CD1c-positive myeloid dendritic cell (primary cell): Measurements from ENCODE around the gene LCNL1.
"Not testable (repeated sequence)": the region's sequence is repeated elsewhere in the genome, so short reads cannot be mapped to it uniquely, and the experiment has no call there.

Source experiments
- DNase-seq: peaks from one replicate; pipeline ENCODE4 v3.0.0-alpha.2; 2016; ENCODE audit errors: extremely low spot score

The LCNL1 gene

DNA sequence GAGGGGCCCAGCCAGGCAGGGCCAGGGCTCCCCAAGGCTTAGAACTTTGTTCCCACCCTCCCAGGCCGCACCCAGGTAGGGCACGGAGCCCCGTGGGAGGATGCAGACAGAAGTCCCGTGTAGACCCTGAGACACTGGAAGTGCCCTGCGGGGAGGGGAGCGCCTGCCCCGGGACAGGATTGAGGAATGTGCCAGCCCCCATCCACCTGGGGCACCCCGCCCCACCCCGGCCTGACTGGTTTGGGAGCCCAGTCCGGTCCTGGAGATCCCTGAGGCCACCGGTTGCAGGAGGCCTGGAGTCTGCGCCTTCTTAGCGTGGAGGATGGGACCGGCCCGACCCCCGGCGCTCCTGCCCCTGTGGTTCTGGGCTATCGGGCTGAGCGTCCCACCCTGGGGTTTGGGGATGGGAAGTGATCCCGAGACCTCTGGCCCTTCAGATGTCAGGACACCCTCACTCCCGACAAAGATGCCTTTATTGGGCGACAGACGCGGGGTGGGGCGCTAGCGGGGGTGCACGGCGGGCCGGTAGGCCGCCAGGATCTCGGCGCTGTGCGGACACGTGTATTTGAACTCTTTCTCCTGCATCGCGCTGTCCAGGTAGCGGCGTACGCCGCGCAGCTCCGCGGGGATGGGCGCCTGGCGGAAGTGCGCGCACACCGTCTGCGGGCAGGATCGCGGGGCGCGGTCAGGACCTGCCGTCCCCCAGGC lies 11.5 kb downstream of the LCNL1 start:
- no peak for DNase-seq

GRCh38 chr9:136994888-136995230 lies 12.1 kb downstream of the LCNL1 start:
- DNase-seq: no peak

- DNase-seq: no peak
These were observed 12.6 kb downstream of the LCNL1 start for GRCh38 chr9:136995362-136995761.

DNA sequence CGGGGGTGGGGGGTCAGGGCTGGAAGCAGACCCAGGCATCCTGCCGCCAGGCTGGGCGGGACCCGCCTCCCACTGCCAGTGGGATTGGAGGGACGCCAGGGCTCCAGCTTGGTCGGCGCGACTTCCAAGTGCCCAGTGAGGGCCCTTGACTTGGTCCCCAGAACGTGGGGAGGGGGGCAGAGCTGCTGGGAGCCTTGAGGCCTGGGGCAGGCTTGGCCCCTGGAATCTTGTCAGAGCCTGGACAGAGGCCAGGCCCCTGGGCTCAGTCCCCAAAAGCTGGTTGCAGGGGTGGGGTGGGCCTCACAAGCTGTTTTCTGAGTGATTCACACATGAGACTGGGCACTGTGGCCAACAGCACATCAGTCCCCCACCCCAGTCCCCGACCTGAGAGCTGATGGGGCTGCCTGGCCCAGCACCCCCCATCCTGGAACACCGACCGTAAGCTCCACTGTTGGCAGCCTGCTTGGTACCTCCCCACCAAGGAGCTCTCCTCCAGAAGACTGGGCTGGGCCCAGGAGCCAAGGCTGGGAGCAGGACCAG lies 13.0 kb downstream of the LCNL1 start:
- DNase-seq: no peak

- DNase-seq: peak; percentile 56
These were observed 13.8 kb downstream of the LCNL1 start, which contains the start of gene CLIC3 for GRCh38 chr9:136996361-136997292. Gene CLIC3 (minus strand): TSS chr9:136996568. CDS start chr9:136996543, 25 bp downstream.

GRCh38 chr9:136997371-136997770 lies 14.6 kb downstream of the LCNL1 start:
- DNase-seq: no peak

DNA sequence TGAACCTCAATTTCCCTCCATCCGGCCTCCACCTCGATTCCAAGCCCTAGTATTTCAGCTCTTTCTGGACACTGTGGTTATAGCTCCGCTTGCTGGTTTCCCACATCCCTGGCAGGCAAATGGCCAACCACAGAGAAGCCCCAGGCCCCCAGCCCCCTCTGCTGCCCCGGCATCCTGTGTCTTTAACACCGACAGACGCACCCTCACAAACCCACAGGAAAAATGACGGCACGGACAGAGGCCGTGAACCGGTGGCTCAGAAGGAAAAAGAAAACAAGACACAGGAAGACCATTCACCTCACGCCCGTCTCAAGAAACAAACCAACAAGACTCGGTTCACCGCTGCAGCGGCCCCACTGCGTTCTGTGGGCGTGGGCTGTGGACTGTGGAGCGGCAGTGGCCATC lies 15.0 kb downstream of the LCNL1 start:
- DNase-seq: no peak

- DNase-seq: peak; percentile 72
These were observed 17.6 kb downstream of the LCNL1 start for GRCh38 chr9:137000177-137000930.

GRCh38 chr9:137001857-137002645 lies 19.3 kb downstream of the LCNL1 start:
- no peak for DNase-seq

DNA sequence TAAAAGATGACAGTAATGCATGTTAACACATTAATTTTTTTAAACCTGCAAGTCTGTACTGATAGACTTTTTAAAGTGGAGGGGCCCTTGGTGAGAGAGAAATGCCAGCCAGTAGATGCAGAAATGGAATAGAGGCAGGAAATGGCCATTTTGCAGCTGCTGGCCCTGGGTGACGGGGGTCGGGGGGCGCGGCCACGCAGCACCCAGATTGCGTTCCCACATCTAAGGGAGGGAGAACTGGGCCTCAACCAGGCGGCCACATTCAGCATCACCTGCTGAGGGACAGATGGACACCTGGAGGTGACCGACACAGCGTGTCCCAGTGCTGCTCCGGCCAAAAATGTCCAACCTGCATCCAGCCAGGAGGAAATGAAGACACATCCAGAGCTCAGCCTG lies 19.9 kb downstream of the LCNL1 start:
- DNase-seq: no peak

DNA sequence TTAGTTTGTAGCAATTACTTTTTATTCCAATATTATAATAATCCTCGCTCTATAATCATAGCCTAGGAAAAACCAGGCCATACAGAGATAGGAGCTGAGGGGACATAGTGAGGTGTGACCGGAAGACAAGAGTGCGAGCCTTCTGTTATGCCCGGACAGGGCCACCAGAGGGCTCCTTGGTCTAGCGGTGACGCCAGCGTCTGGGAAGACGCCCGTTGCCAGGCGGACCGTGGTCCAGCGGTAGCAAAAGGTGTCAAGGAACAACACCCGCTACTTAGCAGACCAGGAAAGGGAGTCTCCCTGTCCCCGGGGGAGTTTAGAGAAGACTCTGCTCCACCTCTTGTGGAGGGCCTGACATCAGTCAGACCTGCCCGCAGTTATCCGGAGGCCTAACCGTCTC lies 21.5 kb downstream of the LCNL1 start:
- not testable (repeated sequence) for DNase-seq

GRCh38 chr9:137006116-137007003 lies 23.6 kb downstream of the LCNL1 start:
- no peak for DNase-seq

DNA sequence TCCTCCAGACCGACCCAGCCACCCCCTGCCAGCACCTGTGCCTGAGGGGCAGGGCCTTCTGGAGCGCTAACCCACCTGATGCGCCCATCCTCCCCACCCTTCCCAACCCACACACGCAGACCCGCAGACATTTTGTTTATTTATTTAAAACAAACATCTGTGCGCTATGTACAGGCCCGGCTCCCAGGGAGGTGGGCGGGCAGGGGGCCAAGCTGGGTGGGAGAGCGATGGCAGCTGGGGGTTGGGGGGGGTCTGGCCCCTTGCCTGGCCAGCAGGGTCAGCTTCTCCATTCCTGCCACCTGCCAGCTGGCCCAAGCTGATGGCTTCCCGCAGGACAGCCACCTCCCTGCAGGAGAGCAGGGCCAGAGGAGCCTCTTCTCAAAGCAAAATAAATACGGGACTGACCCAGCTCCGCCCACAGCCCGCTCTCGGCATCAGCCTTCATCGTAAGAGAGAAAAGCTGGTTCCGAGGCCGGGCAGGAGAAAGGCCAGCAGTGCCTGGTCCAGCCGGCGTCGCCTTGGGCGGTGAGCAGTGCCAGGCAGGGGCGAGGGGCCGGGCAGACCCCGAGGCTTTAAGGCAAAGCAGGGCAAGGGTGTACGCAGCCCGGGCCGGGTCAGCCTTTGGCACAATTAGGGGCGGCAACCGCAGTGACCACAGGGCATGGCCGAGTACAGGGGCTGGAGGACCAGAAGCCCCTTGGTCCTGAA lies 24.5 kb downstream of the LCNL1 start:
- DNase-seq: no peak

GRCh38 chr9:137007816-137008270 lies 25.1 kb downstream of the LCNL1 start:
- DNase-seq: no peak

- DNase-seq: no peak
These were observed 25.5 kb downstream of the LCNL1 start for GRCh38 chr9:137008312-137008711.

DNA sequence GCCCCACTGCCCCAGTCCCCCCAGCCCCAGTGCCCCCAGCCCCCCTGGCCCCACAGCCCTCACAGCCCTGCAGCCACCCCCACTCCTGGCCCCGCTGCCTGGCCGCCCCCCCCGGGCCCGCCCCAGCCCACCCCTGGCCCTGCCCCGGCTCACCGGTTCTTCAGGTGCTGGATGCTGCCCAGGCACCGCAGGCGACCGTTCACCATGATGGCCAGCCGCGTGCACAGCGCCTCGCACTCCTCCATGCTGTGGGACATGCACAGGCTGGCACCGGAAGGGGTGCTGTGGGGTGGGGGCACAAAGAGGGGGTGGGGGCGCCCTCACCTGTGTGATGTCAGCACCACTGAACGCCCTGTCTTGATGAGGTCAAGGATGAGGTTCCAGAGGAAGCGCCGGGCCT lies 26.4 kb downstream of the LCNL1 start:
- DNase-seq: no peak

DNA sequence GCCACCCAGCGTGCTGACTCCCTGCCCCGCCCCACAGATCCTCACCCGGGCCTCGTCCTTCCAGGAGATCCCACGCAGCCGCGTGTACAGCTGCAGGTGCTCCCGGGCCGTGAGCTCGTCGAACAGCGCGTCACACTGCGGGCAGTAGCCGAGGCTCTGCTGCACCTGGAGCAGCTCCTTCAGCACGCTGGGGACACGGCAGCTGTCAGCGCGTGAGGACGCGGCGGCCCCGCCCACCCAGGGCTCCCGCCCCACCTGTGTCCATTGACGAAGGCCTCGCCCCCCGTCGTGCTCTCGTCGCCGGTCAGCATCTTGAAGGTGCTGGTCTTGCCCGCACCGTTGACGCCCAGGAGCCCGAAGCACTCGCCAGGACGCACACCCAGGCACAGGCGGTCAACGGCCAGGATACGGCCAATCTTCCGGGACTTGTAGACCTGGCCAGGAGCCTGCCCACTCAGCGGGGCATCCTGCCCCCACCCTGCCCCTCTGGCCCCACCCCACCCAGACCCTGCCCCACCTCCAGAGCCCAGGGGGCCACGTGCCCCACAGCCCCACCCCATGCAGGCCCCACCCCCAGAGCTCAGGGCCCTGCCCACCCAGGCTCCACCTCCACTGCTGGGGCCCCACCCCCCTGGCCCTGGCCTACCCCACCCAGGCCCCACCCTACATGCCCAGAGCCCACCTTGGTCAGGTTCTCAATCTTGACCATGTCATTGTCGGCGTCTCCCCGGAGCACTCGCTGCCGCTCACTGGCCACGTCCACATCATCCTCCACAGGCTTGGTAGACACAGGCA lies 27.3 kb downstream of the LCNL1 start:
- no peak for DNase-seq

DNA sequence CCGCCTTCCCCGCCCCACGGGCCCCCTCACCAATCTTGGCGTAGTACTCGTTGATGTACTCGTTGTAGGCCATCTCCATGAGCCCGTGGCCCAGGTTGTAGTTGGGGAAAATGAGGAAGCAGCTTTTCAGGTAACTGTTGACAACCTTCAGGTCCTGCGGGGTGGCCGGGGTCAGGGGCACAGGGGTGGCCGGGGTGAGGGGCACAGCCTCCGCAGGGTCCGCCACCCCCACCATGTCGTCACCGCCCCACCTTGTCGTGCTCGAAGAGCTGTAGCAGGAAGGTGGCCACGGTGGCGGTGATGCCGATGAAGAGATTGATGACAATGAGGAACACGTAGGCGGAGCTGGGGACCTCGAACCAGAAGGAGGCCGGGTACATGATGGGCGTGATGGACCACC lies 28.4 kb downstream of the LCNL1 start:
- no peak for DNase-seq
